IMR-90 (cell line): Measurements from ENCODE around the gene ZFAND2A. TPM values are rescaled to one million over a fixed set of nuclear protein-coding genes. Genes with fewer than 3 reads are reported as not detected.
"Not testable (repeated sequence)": the region's sequence is repeated elsewhere in the genome, so short reads cannot be mapped to it uniquely, and the experiment has no call there.

Experiments used
- ATAC-seq: fragments of 200-7000 bp; cut with Tn5 transposase; 2 replicates; pipeline ENCODE4 v1.9.1; 2020; ENCODE audit warnings: low read depth, mild to moderate bottlenecking, moderate library complexity
- BruUV-seq: library from RNA; stranded (reverse); fragments of 400-500 nt; replicated peaks from 2 replicates; lab custom pipeline; 2021; lab: Mats Ljungman, UMichigan
- CTCF ChIA-PET: fragments of 300-600 bp; formaldehyde crosslinking; extraction: SDS; loops from one replicate; lab custom pipeline; 2021; ENCODE audit warnings: antibody characterized with exemption; lab: Yijun Ruan, JAX
- POLR2A ChIA-PET: fragments of 300-600 bp; sonication (Branson Sonifier 250); formaldehyde crosslinking; loops from one replicate; lab custom pipeline; 2022; ENCODE audit warnings: antibody characterized with exemption; ENCODE audit not compliant: unreplicated experiment; lab: Charles Lee
- DNase-seq: peaks from one replicate; pipeline ENCODE4 v3.0.0; 2013
- H2AFZ ChIP-seq: replicated peaks from 2 replicates; pipeline ENCODE3; 2013; ENCODE audit warnings: low read length, mild to moderate bottlenecking; ENCODE audit not compliant: poor library complexity
- H2AK5ac ChIP-seq: 2 replicates; pipeline ENCODE4 v1.6.1; 2013; ENCODE audit warnings: low read depth, low read length, inconsistent platforms
- H2AK9ac ChIP-seq: replicated peaks from 2 replicates; pipeline ENCODE3; 2013; ENCODE audit warnings: mild to moderate bottlenecking, low read depth, low read length, moderate library complexity; ENCODE audit not compliant: poor library complexity
- H2BK120ac ChIP-seq: 2 replicates; pipeline ENCODE4 v1.6.1; 2013; ENCODE audit warnings: low read depth, low read length, inconsistent platforms
- H2BK15ac ChIP-seq: 3 replicates; pipeline ENCODE4 v1.6.1; 2013; ENCODE audit warnings: low read depth, low read length, inconsistent platforms
- H2BK20ac ChIP-seq: 2 replicates; pipeline ENCODE4 v1.6.1; 2013; ENCODE audit warnings: low read depth, mild to moderate bottlenecking, inconsistent platforms, low read length, moderate library complexity
- H2BK5ac ChIP-seq: 2 replicates; pipeline ENCODE4 v1.6.1; 2013; ENCODE audit warnings: mild to moderate bottlenecking, low read depth, low read length, inconsistent platforms; ENCODE audit not compliant: poor library complexity, severe bottlenecking
- H3K14ac ChIP-seq: replicated peaks from 2 replicates; pipeline ENCODE4 v1.6.1; 2013; ENCODE audit warnings: low read depth, low read length, inconsistent platforms
- H3K18ac ChIP-seq: 2 replicates; pipeline ENCODE4 v1.6.1; 2013; ENCODE audit warnings: low read depth, low read length, control low read depth
- H3K23ac ChIP-seq: 2 replicates; pipeline ENCODE4 v1.6.1; 2013; ENCODE audit warnings: low read depth, low read length, inconsistent platforms
- H3K27ac ChIP-seq: 2 replicates; pipeline ENCODE4 v1.5.1; 2013; ENCODE audit warnings: mild to moderate bottlenecking, control low read depth, low read length; ENCODE audit not compliant: insufficient read depth
- H3K27me3 ChIP-seq: 2 replicates; pipeline ENCODE4 v1.6.1; 2013; ENCODE audit warnings: low read length; ENCODE audit not compliant: control insufficient read depth, insufficient read depth
- H3K36me3 ChIP-seq: 2 replicates; pipeline ENCODE4 v1.6.1; 2013; ENCODE audit warnings: low read length, mixed read lengths; ENCODE audit not compliant: control insufficient read depth, insufficient read depth
- H3K4ac ChIP-seq: 2 replicates; pipeline ENCODE4 v1.6.1; 2013; ENCODE audit warnings: low read depth, low read length, inconsistent platforms
- H3K4me1 ChIP-seq: 2 replicates; pipeline ENCODE4 v1.6.1; 2013; ENCODE audit warnings: low read length, mixed read lengths; ENCODE audit not compliant: control insufficient read depth, insufficient read depth
- H3K4me2 ChIP-seq: 2 replicates; pipeline ENCODE4 v1.6.1; 2013; ENCODE audit warnings: low read depth, mild to moderate bottlenecking, control low read depth, low read length, moderate library complexity
- H3K4me3 ChIP-seq: 2 replicates; pipeline ENCODE4 v1.5.1; 2013; ENCODE audit warnings: low read depth, mild to moderate bottlenecking, control low read depth, low read length, moderate library complexity; ENCODE audit not compliant: insufficient read depth
- H3K56ac ChIP-seq: 2 replicates; pipeline ENCODE4 v1.6.1; 2013; ENCODE audit warnings: low read length, inconsistent platforms; ENCODE audit not compliant: insufficient read depth; ENCODE audit errors: extremely low read depth
- H3K79me1 ChIP-seq, 2 experiments: 2 replicates each; pipeline ENCODE4 v1.6.1; 2013; ENCODE audit warnings: low read length in 2 of 2, inconsistent platforms in 1 of 2, low read depth in 1 of 2
- H3K9ac ChIP-seq: 2 replicates; pipeline ENCODE4 v1.6.1; 2013; ENCODE audit warnings: low read depth, low read length, control low read depth
- H3K9me1 ChIP-seq: 2 replicates; pipeline ENCODE4 v1.6.1; 2013; ENCODE audit warnings: low read length, inconsistent platforms; ENCODE audit not compliant: insufficient read depth
- H3K9me3 ChIP-seq: 2 replicates; pipeline ENCODE4 v1.6.1; 2013; ENCODE audit warnings: low read length; ENCODE audit not compliant: control insufficient read depth, insufficient read depth
- H4K20me1 ChIP-seq: 2 replicates; pipeline ENCODE4 v1.6.1; 2013; ENCODE audit warnings: low read length, inconsistent platforms; ENCODE audit not compliant: insufficient read depth
- H4K5ac ChIP-seq: 2 replicates; pipeline ENCODE4 v1.6.1; 2013; ENCODE audit warnings: mild to moderate bottlenecking, low read depth, low read length, control low read depth
- H4K8ac ChIP-seq, 2 experiments: 2 replicates each; pipeline ENCODE4 v1.6.1; 2013; ENCODE audit warnings: low read depth in 2 of 2, low read length in 2 of 2, control low read depth in 1 of 2, inconsistent platforms in 1 of 2
- H4K91ac ChIP-seq: 2 replicates; pipeline ENCODE4 v1.6.1; 2013; ENCODE audit warnings: low read depth, low read length, inconsistent platforms; ENCODE audit not compliant: insufficient read depth
- WGBS, 2 experiments: methylation state at CpG; one replicate each; pipeline versions ENCODE4 v1.1.5 to v1.1.7; 2013; ENCODE audit warnings: missing lambda C conversion rate in 2 of 2; ENCODE audit not compliant: insufficient read length in 1 of 2; ENCODE audit errors: extremely low coverage in 2 of 2; 5-methylcytosine and 5-hydroxymethylcytosine counted together
- dilution Hi-C: fragments of 300-500 bp; cut with HindIII; formaldehyde crosslinking; loops from one replicate; pipeline ENCODE4 v1.14.3; 2018; ENCODE audit warnings: low sequenced_read_pairs; ENCODE audit not compliant: unreplicated experiment
- in situ Hi-C: fragments of 300-500 bp; cut with MboI; formaldehyde crosslinking; loops from 3 replicates; pipeline ENCODE4 v1.14.3; 2019; ENCODE audit warnings: low sequenced_read_pairs, inconsistent platforms, mixed read lengths
- intact Hi-C: fragments of 100-400 bp; cut with micrococcal nuclease; formaldehyde crosslinking; loops from 2 replicates; pipeline ENCODE4 v1.10.0; 2022
- polyA plus RNA-seq, 3 experiments: library from polyadenylated mRNA; depleted of rRNA; stranded (reverse); fragments of >200 nt; gene quantifications; 2 replicates each; pipeline ENCODE4 v1.2.3, GENCODE V29; 2012; ENCODE audit warnings: low replicate concordance in 1 of 3
- total RNA-seq: library from RNA; depleted of rRNA; stranded (reverse); fragments of >200 nt; gene quantifications from 2 replicates; pipeline ENCODE4 v1.2.3, GENCODE V29; 2012

Gene ZFAND2A
- total and polyA plus RNA-seq, 2 of the 4 experiments (the other 2 are of a cell fraction), result 11.8 to 28.7 TPM

DNA sequence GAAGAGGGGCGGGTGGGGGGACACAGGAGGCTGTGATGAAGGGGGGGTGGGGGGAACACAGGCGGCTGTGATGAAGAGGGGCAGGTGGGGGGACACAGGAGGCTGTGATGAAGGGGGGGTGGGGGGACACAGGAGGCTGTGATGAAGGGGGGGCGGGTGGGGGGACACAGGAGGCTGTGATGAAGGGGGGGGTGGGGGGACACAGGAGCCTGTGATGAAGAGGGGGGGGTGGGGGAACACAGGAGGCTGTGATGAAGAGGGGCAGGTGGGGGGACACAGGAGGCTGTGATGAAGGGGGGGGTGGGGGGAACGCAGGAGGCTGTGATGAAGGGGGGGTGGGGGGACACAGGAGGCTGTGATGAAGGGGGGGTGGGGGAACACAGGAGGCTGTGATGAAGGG is 36.4 kb upstream of the ZFAND2A start:
- H2BK15ac ChIP-seq, H3K4me1 ChIP-seq, H2AFZ ChIP-seq, in situ Hi-C loops, H2AK9ac ChIP-seq, H3K9ac ChIP-seq, BruUV-seq, intact Hi-C loops, H3K4me2 ChIP-seq, ATAC-seq, H3K18ac ChIP-seq, H2BK120ac ChIP-seq, H3K23ac ChIP-seq, H2BK20ac ChIP-seq, H4K8ac ChIP-seq, H3K14ac ChIP-seq, dilution Hi-C loops, H3K79me1 ChIP-seq, H3K36me3 ChIP-seq, DNase-seq, H3K9me1 ChIP-seq, H3K4ac ChIP-seq, H4K5ac ChIP-seq, H2AK5ac ChIP-seq, CTCF ChIA-PET, POLR2A ChIA-PET, H4K91ac ChIP-seq, H3K9me3 ChIP-seq, H3K4me3 ChIP-seq, H3K27ac ChIP-seq, H3K56ac ChIP-seq, H4K20me1 ChIP-seq, H2BK5ac ChIP-seq: not testable (repeated sequence)
- WGBS, 2 experiments, result no CpG with 5 or more reads among the region's 4 CpGs
- H3K27me3 ChIP-seq, result peaks cover 15% of the 10 kb centered on the region
